Endothelial cell of umbilical vein (primary cell): Measurements from ENCODE around the gene UBAP1. TPM values are rescaled to one million over a fixed set of nuclear protein-coding genes. Genes with fewer than 3 reads are reported as not detected.

Experiments
- BruUV-seq: library from RNA; stranded (reverse); fragments of 400-500 nt; replicated peaks from 2 replicates; lab custom pipeline; 2021; lab: Mats Ljungman, UMichigan
- CTCF ChIA-PET: fragments of 300-600, 350-600 bp; sonication (Branson Sonifier 250); formaldehyde crosslinking; loops from one replicate; lab custom pipeline; 2021; ENCODE audit warnings: antibody characterized with exemption, inconsistent platforms; lab: Charles Lee
- POLR2A ChIA-PET: fragments of 300-600, 350-600 bp; sonication (Branson Sonifier 250); formaldehyde crosslinking; loops from one replicate; lab custom pipeline; 2021; ENCODE audit warnings: antibody characterized with exemption, inconsistent platforms; lab: Charles Lee
- DNase-seq: peaks from one replicate; pipeline ENCODE4 v3.0.0-alpha.2; 2011; ENCODE audit warnings: low read depth, low spot score
- FAIRE-seq: peaks from 2 replicates; lab custom pipeline; 2011; peaks lifted over from hg19 to GRCh38; lab: Jason Lieb, UNC
- H2AFZ ChIP-seq: 2 replicates; pipeline ENCODE4 v1.6.0; 2012; ENCODE audit warnings: low read depth, low read length, control low read depth, inconsistent platforms
- H3K27ac ChIP-seq: 2 replicates; pipeline ENCODE4 v1.5.1; 2011; ENCODE audit warnings: low read depth, mild to moderate bottlenecking, control low read depth, low read length, moderate library complexity; ENCODE audit not compliant: insufficient read depth
- H3K27me3 ChIP-seq, 2 experiments: 2 replicates each; pipeline versions ENCODE4 v1.6.0 to v1.6.1; 2011; ENCODE audit warnings: low read length in 2 of 2, mixed read lengths in 1 of 2; ENCODE audit not compliant: control insufficient read depth in 2 of 2, insufficient read depth in 2 of 2
- H3K36me3 ChIP-seq, 2 experiments: 2 replicates in 1 of 2; 3 replicates in 1 of 2; pipeline ENCODE4 v1.5.1; 2011; ENCODE audit warnings: low read length in 2 of 2, mild to moderate bottlenecking in 1 of 2, moderate library complexity in 1 of 2; ENCODE audit not compliant: control insufficient read depth in 2 of 2, insufficient read depth in 2 of 2; ENCODE audit errors: extremely low read depth in 1 of 2
- H3K4me1 ChIP-seq: 3 replicates; pipeline ENCODE4 v1.5.1; 2011; ENCODE audit warnings: mild to moderate bottlenecking, low read length; ENCODE audit not compliant: control insufficient read depth, insufficient read depth; ENCODE audit errors: extremely low read depth
- H3K4me2 ChIP-seq: 2 replicates; pipeline ENCODE4 v1.6.1; 2011; ENCODE audit warnings: low read length, control low read depth, mixed read lengths; ENCODE audit not compliant: insufficient read depth
- H3K4me3 ChIP-seq, 3 experiments: fragments of 200-600 bp in 1 of 3; sonication (generic), shearing (Covaris generic) in 1 of 3; replicated peaks in 1 of 3; 2 replicates each; pipeline ENCODE4 v1.5.1; 2011 to 2016; ENCODE audit warnings: control low read depth in 3 of 3, low read length in 3 of 3, mild to moderate bottlenecking in 2 of 3, inconsistent platforms in 1 of 3, low read depth in 1 of 3, moderate library complexity in 1 of 3; ENCODE audit not compliant: insufficient read depth in 1 of 3
- H3K79me2 ChIP-seq: 2 replicates; pipeline ENCODE4 v1.6.0; 2012; ENCODE audit warnings: low read length, inconsistent platforms; ENCODE audit not compliant: control insufficient read depth, insufficient read depth
- H3K9ac ChIP-seq: replicated peaks from 2 replicates; pipeline ENCODE3; 2011; ENCODE audit warnings: low read length, control low read depth; ENCODE audit not compliant: insufficient read depth; ENCODE audit errors: extremely low read depth
- H3K9me1 ChIP-seq: replicated peaks from 3 replicates; pipeline ENCODE4 v1.6.0; 2011; ENCODE audit warnings: mild to moderate bottlenecking, low read length; ENCODE audit not compliant: control insufficient read depth, insufficient read depth; ENCODE audit errors: extremely low read depth
- H3K9me3 ChIP-seq: replicated peaks from 2 replicates; pipeline ENCODE4 v1.5.1; 2012; ENCODE audit warnings: low read length, inconsistent platforms; ENCODE audit not compliant: control insufficient read depth, insufficient read depth
- H4K20me1 ChIP-seq: replicated peaks from 2 replicates; pipeline ENCODE3; 2011; ENCODE audit warnings: mild to moderate bottlenecking, low read length; ENCODE audit not compliant: control insufficient read depth, insufficient read depth; ENCODE audit errors: extremely low read depth
- CTCF ChIP-seq, 2 donors: IDR thresholded peaks; 1 replicate in 1 of 2; 2 replicates in 1 of 2; pipeline ENCODE4 v1.5.1; 2011; ENCODE audit warnings: low read length in 2 of 2, mild to moderate bottlenecking in 2 of 2, moderate library complexity in 2 of 2, control low read depth in 1 of 2, inconsistent platforms in 1 of 2, low read depth in 1 of 2; ENCODE audit not compliant: insufficient read depth in 1 of 2; ENCODE audit errors: extremely low read depth in 1 of 2
- EZH2 ChIP-seq: IDR thresholded peaks from 2 replicates; pipeline ENCODE4 v1.6.1; 2012; ENCODE audit warnings: borderline replicate concordance, low read depth, mild to moderate bottlenecking, moderate library complexity, low read length, inconsistent platforms; ENCODE audit not compliant: severe bottlenecking
- FOS ChIP-seq: IDR thresholded peaks from 2 replicates; pipeline ENCODE4 v1.6.1; 2011; ENCODE audit warnings: mild to moderate bottlenecking, low read length, moderate library complexity, borderline replicate concordance; ENCODE audit not compliant: insufficient read depth
- GATA2 ChIP-seq: IDR thresholded peaks from 2 replicates; pipeline ENCODE4 v1.7.0; 2011; ENCODE audit warnings: low read depth, mild to moderate bottlenecking, moderate library complexity, mixed read lengths, low read length; ENCODE audit not compliant: insufficient read length, insufficient read depth
- JUN ChIP-seq: IDR thresholded peaks from 2 replicates; pipeline ENCODE4 v1.6.1; 2011; ENCODE audit warnings: borderline replicate concordance, low read depth; ENCODE audit not compliant: insufficient read length, insufficient read depth
- MAX ChIP-seq: IDR thresholded peaks from 2 replicates; pipeline ENCODE4 v1.6.1; 2011; ENCODE audit not compliant: insufficient read depth, insufficient read length
- MYC ChIP-seq: IDR thresholded peaks from one replicate; pipeline ENCODE4 v1.6.1; 2011; ENCODE audit warnings: mild to moderate bottlenecking, low read depth, low read length
- POLR2A ChIP-seq: IDR thresholded peaks from 2 replicates; pipeline ENCODE4 v1.6.1; 2012; ENCODE audit warnings: low read depth, mild to moderate bottlenecking, control low read depth, low read length
- POLR2AphosphoS5 ChIP-seq: IDR thresholded peaks from 2 replicates; pipeline ENCODE4 v1.6.1; 2012; ENCODE audit warnings: low read depth, mild to moderate bottlenecking, control low read depth, low read length, moderate library complexity; ENCODE audit not compliant: insufficient read depth
- dilution Hi-C: fragments of 300-500 bp; cut with MboI; formaldehyde crosslinking; loops from one replicate; pipeline ENCODE4 v1.15.0; 2019; ENCODE audit warnings: low sequenced_read_pairs; ENCODE audit not compliant: extremely low pct_ligation_motif_present
- intact Hi-C: fragments of 100-400 bp; cut with micrococcal nuclease; formaldehyde crosslinking; loops from one replicate; pipeline ENCODE4 v1.10.0; 2022
- polyA plus RNA-seq, 4 experiments: library from polyadenylated mRNA; depleted of rRNA in 3 of 4; stranded (reverse) in 3 of 4; unstranded in 1 of 4; fragments of >200 nt; gene quantifications; 2 replicates each; pipeline versions ENCODE4 v1.2.1 to v1.2.3, GENCODE V29; 2011 to 2012; ENCODE audit warnings: missing spikeins in 1 of 4
- total RNA-seq: library from RNA; stranded (reverse); gene quantifications from 2 replicates; pipeline ENCODE4 v1.2.3, GENCODE V29; 2021

The UBAP1 gene
- total and polyA plus RNA-seq, 2 donors (not counting 3 experiments of a cell fraction or from before 2014, with no cell fraction given): 38.8 TPM

- no peak for DNase-seq
- POLR2A ChIA-PET: no interaction called here
These were observed 27.7 kb downstream of the UBAP1 start for GRCh38 chr9:34206561-34206960.

GRCh38 chr9:34211395-34211794 is 32.6 kb downstream of the UBAP1 start:
- H3K4me3 ChIP-seq: no peak overlapping the region
- DNase-seq (no peak), FAIRE-seq (no peak)
- H3K9ac ChIP-seq: no peak overlapping the region
- H3K4me1 ChIP-seq: no peaks in the 10 kb centered on the region
- H3K4me2 ChIP-seq: no peak overlapping the region
- H2AFZ ChIP-seq: no peak overlapping the region
- no peak overlapping the region for H3K27ac ChIP-seq
- H4K20me1 ChIP-seq: peaks cover 3% of the 10 kb centered on the region
- BruUV-seq: no TSS peak
- POLR2A ChIA-PET: no interaction called here
- no peaks in the 10 kb centered on the region for H3K9me1 ChIP-seq
- no peaks in the 10 kb centered on the region for H3K27me3 ChIP-seq
- TF ChIP-seq JUN (no peak), CTCF (IDR thresholded peaks at IDR 0.05; ENCODE audit: extremely low read depth in 1 of 2, insufficient read depth in 1 of 2, low read depth in 1 of 2, low read length in 2 of 2) (no peak), POLR2AphosphoS5 (no peak), GATA2 (no peak), MAX (no peak), EZH2 (no peak), POLR2A (no peak), FOS (no peak), MYC (no peak)
- peaks cover 49% of the 10 kb centered on the region for H3K79me2 ChIP-seq
- dilution Hi-C loops (no loop called here), intact Hi-C loops (no loop called here)
- CTCF ChIA-PET: interaction anchor here (1.3 to 2.1 kb wide), 3 partner anchors 10 to 11 kb away, joined by 3 to 10 read pairs (median 9); no protein-coding TSS in a partner anchor
- no peaks in the 10 kb centered on the region for H3K36me3 ChIP-seq
- no peaks in the 10 kb centered on the region for H3K9me3 ChIP-seq

More at GRCh38 chr9:34206561-34206960, 27.7 kb downstream of the UBAP1 start:
- Histone ChIP-seq H3K9ac (no peak overlapping the region), H4K20me1 (peaks cover 6% of the 10 kb centered on the region), H3K4me2 (no peak overlapping the region), H3K36me3 (peaks cover 0 to 2% of the 10 kb centered on the region in 2 experiments), H3K9me3 (no peaks in the 10 kb centered on the region), H3K79me2 (peaks cover 76% of the 10 kb centered on the region), H2AFZ (no peak overlapping the region), H3K27me3 (no peaks in the 10 kb centered on the region), H3K9me1 (no peaks in the 10 kb centered on the region), H3K4me1 (no peaks in the 10 kb centered on the region), H3K27ac (no peak overlapping the region), H3K4me3 (no peak overlapping the region)
- TF ChIP-seq CTCF (IDR thresholded peaks at IDR 0.05; ENCODE audit: extremely low read depth in 1 of 2, insufficient read depth in 1 of 2, low read depth in 1 of 2, low read length in 2 of 2): no peak
- intact Hi-C loops (no loop called here), dilution Hi-C loops (no loop called here)
- BruUV-seq: no TSS peak
- FAIRE-seq: peak; percentile 26
- CTCF ChIA-PET: interaction anchor here (0.9 to 1.7 kb wide), 2 partner anchors 9 to 15 kb away, joined by 4 to 5 read pairs; no protein-coding TSS in a partner anchor
